Measurements from ENCODE around the gene SPC24.
"Not testable (repeated sequence)": the region's sequence is repeated elsewhere in the genome, so short reads cannot be mapped to it uniquely, and the experiment has no call there.

The SPC24 gene

GRCh38 chr19:11123114-11123513 lies 32.5 kb downstream of the SPC24 start:
- no peak for DNase-seq

GRCh38 chr19:11121963-11122362 lies 33.6 kb downstream of the SPC24 start:
- not testable (repeated sequence) for DNase-seq

- no peak for DNase-seq
These were observed 39.1 kb downstream of the SPC24 start for GRCh38 chr19:11116507-11116906.

- no peak for DNase-seq
These were observed 39.6 kb downstream of the SPC24 start for GRCh38 chr19:11115895-11116446.

- no peak for DNase-seq
These were observed 40.5 kb downstream of the SPC24 start for GRCh38 chr19:11115042-11115441.

GRCh38 chr19:11113140-11113708 lies 42.4 kb downstream of the SPC24 start:
- DNase-seq = no peak

GRCh38 chr19:11111771-11112144 lies 43.8 kb downstream of the SPC24 start:
- peak; percentile 48 for DNase-seq

- peak; percentile 29 for DNase-seq
These were observed 44.3 kb downstream of the SPC24 start for GRCh38 chr19:11111117-11111770.

- DNase-seq = no peak
These were observed 46.8 kb downstream of the SPC24 start for GRCh38 chr19:11108746-11109145.

- DNase-seq = no peak
These were observed 49.1 kb downstream of the SPC24 start for GRCh38 chr19:11106477-11106876.

- DNase-seq = no peak
These were observed 50.5 kb downstream of the SPC24 start for GRCh38 chr19:11105014-11105636.

GRCh38 chr19:11103667-11104066 lies 51.9 kb downstream of the SPC24 start:
- not testable (repeated sequence) for DNase-seq

- no peak for DNase-seq
These were observed 52.6 kb downstream of the SPC24 start for GRCh38 chr19:11102944-11103343.

GRCh38 chr19:11101057-11101456 lies 54.5 kb downstream of the SPC24 start:
- no peak for DNase-seq

- DNase-seq = no peak
These were observed 55.5 kb downstream of the SPC24 start for GRCh38 chr19:11100049-11100448.

- DNase-seq = no peak
These were observed 56.7 kb downstream of the SPC24 start for GRCh38 chr19:11098861-11099260.

GRCh38 chr19:11098327-11098726 lies 57.3 kb downstream of the SPC24 start:
- no peak for DNase-seq

- not testable (repeated sequence) for DNase-seq
These were observed 58.2 kb downstream of the SPC24 start for GRCh38 chr19:11097367-11097766.

- no peak for DNase-seq
These were observed 59.3 kb downstream of the SPC24 start for GRCh38 chr19:11096210-11096841.

All from RPMI8226 (cell line).